Measurements from ENCODE around the gene KCNMA1.

Gene KCNMA1

GRCh38 chr10:77504196-77504872, 133.3 kb downstream of the KCNMA1 start:
- no peak for DNase-seq

- no peak for DNase-seq
Observed at GRCh38 chr10:77501846-77502261, 135.8 kb downstream of the KCNMA1 start.

- no peak for DNase-seq
Observed at GRCh38 chr10:77501152-77501845, 136.3 kb downstream of the KCNMA1 start.

GRCh38 chr10:77500754-77501151, 136.9 kb downstream of the KCNMA1 start:
- DNase-seq, result no peak

GRCh38 chr10:77498829-77499228, 138.8 kb downstream of the KCNMA1 start:
- DNase-seq, result no peak

- DNase-seq, result no peak
Observed at GRCh38 chr10:77498210-77498609, 139.4 kb downstream of the KCNMA1 start.

GRCh38 chr10:77497748-77498147, 139.9 kb downstream of the KCNMA1 start:
- DNase-seq, result no peak

GRCh38 chr10:77496941-77497420, 140.6 kb downstream of the KCNMA1 start:
- DNase-seq, result no peak

GRCh38 chr10:77494756-77495541, 142.7 kb downstream of the KCNMA1 start:
- DNase-seq, result no peak

- DNase-seq, result no peak
Observed at GRCh38 chr10:77494327-77494726, 143.3 kb downstream of the KCNMA1 start.

- DNase-seq, result no peak
Observed at GRCh38 chr10:77493851-77494261, 143.8 kb downstream of the KCNMA1 start.

GRCh38 chr10:77493239-77493806, 144.3 kb downstream of the KCNMA1 start:
- no peak for DNase-seq

GRCh38 chr10:77492368-77492994, 145.1 kb downstream of the KCNMA1 start:
- no peak for DNase-seq

- no peak for DNase-seq
Observed at GRCh38 chr10:77490534-77491314, 146.9 kb downstream of the KCNMA1 start.

- no peak for DNase-seq
Observed at GRCh38 chr10:77486517-77486916, 151.1 kb downstream of the KCNMA1 start.

- no peak for DNase-seq
Observed at GRCh38 chr10:77485847-77486246, 151.8 kb downstream of the KCNMA1 start.

GRCh38 chr10:77482072-77482471, 155.5 kb downstream of the KCNMA1 start:
- no peak for DNase-seq

GRCh38 chr10:77479586-77479985, 158.0 kb downstream of the KCNMA1 start:
- DNase-seq, result no peak

GRCh38 chr10:77478962-77479359, 158.6 kb downstream of the KCNMA1 start:
- DNase-seq, result no peak

- no peak for DNase-seq
Observed at GRCh38 chr10:77478247-77478961, 159.2 kb downstream of the KCNMA1 start.

- no peak for DNase-seq
Observed at GRCh38 chr10:77475522-77475921, 162.1 kb downstream of the KCNMA1 start.
